GM21515 (cell line): ENCODE data around the gene PAX7.
"Not testable (repeated sequence)": the region's sequence is repeated elsewhere in the genome, so short reads cannot be mapped to it uniquely, and the experiment has no call there.

ENCODE experiments used
- ATAC-seq: cut with Tn5 transposase; IDR thresholded peaks from one replicate; pipeline ENCODE4 v1.9.1; 2021; ENCODE audit not compliant: unreplicated experiment

Gene PAX7

GRCh38 chr1:18657506-18658201, 27.0 kb downstream of the PAX7 start:
- no peak for ATAC-seq

GRCh38 chr1:18658831-18659230, 28.2 kb downstream of the PAX7 start:
- no peak for ATAC-seq

DNA sequence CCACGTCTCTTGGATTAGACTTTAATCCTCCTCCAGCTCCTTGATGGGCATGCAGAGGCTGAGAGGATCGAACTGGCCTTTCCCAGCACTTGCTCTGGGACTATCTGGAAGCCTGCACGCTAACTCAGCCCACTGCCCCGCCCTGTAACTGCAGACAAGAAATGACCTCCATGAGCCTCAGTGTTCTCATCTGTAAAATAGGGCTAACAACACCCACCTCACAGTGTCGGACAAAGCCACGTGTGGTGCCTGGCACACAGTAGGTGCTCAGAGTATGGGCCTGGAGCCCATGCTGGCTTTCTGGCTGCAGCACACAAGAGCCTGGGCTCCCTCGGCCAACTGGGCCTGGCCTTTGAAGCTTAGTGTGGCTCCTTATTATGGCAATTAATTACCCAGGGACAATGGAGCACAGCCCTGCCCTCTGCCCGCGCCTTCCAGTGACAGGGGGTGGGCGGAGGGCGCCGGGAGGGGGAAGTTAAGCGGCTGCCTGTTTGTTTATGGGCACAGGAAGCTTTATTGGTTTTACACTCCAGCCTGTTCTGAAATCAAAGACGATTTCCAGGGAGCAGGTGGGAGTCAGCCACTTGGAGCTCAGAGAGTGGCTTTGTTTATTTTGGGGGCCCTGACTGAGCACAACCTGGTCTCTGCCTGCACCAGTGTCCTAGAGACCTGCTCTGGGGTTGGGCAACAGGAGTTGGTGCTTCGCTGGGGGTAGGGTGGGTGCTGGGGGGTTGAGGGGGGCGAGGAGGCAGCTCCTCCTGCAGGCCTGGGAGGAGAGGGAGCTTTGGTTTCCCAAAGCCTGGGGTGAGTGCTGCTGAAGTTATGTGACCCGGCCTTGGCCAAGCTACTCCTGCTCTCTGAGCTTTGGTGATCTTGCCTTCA, 31.0 kb downstream of the PAX7 start:
- ATAC-seq: no peak

- ATAC-seq: no peak
Measured at GRCh38 chr1:18662286-18662639, 31.6 kb downstream of the PAX7 start.

DNA sequence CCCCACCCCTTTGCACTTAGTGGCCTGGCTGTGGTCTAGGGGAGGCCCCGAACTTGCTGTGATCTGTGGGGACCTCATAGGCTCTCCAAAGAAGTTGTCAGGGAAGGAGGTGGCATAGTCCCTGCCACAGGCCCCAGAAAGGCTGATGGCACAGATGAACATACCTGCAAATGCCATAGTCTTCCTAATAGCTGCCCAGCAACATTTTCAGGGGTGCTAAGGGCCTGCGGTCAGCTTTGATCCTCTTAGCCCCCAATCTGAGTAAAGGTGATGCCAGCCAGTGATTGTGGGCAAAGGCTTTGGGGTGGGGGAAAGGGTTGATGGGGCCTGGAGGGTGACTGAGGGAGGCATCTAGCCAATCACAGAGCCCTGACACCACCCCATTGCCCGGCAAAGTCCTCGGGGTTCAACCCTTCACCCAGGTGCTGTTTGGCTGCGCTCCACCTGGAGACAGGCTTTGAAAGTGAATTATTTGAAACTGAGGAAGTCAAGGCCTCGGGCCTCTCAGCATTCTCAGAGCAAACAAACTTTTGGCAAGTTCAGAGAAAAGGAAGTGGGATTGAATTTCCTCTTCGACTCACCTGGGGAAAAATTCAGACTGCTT, 35.8 kb downstream of the PAX7 start:
- ATAC-seq: no peak

DNA sequence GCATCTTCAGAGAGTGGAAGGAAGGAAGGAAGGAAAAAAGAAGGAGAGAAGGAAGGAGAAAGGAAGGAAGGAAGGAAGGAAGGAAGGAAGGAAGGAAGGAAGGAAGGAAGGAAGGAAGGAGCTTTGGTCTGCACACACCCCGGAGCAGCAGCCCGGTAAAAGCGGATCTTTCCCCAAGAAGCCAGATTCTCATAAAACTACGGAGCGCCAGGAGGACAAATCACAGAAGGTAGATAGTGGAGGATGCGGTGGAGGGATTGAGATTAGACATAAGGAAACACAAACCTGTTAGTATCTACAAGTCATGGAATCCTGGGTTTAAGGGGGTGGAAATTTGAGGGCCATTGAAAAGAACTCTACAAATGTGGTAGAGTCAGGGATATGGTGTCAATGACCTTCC, 36.7 kb downstream of the PAX7 start:
- ATAC-seq: no peak

DNA sequence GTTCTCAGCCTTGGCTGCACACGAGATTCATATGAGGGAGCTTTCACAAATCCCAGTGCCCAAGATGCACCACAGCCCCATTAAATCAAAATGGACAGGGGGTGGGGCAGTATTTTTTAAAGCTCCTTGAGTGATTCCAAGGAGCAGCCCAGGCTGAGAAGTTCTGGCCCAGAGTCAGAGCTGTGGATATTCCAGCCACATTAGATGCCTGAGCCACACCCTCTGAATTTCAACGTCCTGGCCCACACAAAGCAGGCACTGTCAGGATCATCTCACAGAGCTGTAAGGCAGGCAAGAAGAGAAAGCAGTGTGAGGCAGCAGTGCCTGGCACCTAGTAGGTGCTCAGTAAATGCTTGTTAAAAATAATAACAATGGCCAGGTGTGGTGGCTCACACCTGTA, 37.4 kb downstream of the PAX7 start:
- no peak for ATAC-seq

GRCh38 chr1:18668750-18669404, 38.2 kb downstream of the PAX7 start:
- ATAC-seq: no peak

GRCh38 chr1:18670121-18670867, 39.6 kb downstream of the PAX7 start:
- ATAC-seq: no peak

DNA sequence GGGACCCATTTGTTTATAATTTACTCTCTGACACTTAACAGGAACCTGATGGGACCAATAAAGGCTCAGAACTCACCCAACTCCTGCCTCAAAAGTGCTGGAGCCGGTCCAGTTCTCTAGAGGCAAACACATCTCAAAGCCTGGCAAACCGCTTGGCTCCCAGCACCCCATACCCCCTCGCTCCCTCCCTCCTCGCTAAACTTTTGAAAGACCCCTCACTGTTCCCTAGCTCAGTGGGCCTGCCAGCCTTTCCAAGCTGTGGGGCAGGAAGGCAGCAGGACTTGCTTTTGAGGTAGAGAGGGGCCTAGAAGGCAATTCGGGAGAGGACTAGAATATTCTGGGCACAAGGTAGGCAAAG, 40.2 kb downstream of the PAX7 start:
- no peak for ATAC-seq

DNA sequence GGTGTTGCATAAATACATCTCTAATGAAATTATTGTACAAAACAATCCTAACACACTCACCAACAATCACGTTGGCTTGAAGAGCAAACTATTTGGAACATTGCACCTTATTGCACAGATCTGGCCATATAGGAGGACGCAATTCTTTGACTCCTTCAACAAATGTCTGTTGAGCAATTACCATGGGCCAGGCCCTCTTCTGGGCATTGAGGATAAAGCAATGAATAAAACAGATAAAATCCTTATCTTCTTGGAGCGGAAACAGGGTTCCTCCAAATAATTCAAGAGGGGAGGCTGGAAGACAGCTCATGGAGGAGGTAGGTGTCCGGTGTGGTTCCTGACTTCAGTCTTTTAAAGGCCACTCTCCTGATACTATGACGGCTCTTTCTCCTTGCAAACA, 43.3 kb downstream of the PAX7 start:
- ATAC-seq: no peak

GRCh38 chr1:18676332-18676781, 45.7 kb downstream of the PAX7 start:
- ATAC-seq: no peak

GRCh38 chr1:18681423-18681835, 50.8 kb downstream of the PAX7 start:
- no peak for ATAC-seq

GRCh38 chr1:18682375-18682774, 51.7 kb downstream of the PAX7 start:
- no peak for ATAC-seq

- no peak for ATAC-seq
Measured at GRCh38 chr1:18684303-18684702, 53.7 kb downstream of the PAX7 start.

- no peak for ATAC-seq
Measured at GRCh38 chr1:18686540-18686939, 55.9 kb downstream of the PAX7 start.

- no peak for ATAC-seq
Measured at GRCh38 chr1:18687273-18687672, 56.6 kb downstream of the PAX7 start.

DNA sequence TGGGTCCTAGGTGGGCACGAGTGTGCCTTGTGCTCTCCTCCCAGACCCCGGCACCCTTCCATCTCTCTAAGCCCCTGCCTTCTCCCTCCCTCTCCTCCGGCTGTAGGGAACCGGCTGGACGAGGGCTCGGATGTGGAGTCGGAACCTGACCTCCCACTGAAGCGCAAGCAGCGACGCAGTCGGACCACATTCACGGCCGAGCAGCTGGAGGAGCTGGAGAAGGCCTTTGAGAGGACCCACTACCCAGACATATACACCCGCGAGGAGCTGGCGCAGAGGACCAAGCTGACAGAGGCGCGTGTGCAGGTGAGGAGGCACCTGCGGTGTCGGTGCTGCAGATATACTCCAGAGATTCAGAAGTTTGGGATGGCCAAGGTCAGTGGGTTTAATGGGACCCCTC, 61.0 kb downstream of the PAX7 start:
- no peak for ATAC-seq

DNA sequence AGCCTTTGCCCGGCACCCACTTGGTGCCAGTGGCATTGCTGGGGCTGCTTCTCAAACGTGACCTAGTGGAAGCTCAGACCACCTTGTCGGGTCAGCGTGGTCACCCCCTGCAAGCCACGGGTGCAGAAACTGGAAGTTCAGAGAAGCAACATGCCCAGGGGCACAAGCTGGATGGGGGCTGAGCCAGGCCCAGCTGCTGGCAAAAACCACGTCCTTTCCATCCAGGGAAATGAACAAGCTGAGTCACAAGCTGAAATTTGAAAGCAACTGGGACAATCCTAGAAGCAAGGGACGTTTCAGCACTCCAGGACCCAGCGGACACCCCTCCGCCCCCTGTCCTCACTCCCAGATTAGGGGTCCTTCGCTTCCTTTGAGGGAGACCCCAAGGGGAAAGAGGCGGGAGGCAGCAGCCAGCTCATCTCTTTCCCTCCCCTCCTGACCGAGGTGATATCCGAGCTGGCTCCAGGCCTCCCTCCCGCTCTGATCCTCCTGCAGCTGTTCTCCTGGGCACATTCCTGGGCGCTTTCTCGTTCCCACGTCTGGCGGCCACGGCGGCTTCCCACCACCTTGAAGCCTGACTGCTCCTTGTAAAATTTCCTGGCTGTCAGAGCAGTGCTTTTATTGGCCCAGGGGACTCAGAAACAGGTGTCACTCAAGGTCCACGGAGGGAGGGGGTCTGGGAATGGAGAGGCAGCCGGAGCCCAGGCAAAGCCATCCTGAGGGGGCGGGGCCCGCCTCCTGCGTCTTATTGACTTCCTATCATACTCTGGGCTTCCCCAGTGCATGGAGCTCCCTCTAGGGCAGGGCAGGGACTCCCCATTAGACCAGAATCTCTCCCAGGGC, 62.8 kb downstream of the PAX7 start:
- no peak for ATAC-seq

DNA sequence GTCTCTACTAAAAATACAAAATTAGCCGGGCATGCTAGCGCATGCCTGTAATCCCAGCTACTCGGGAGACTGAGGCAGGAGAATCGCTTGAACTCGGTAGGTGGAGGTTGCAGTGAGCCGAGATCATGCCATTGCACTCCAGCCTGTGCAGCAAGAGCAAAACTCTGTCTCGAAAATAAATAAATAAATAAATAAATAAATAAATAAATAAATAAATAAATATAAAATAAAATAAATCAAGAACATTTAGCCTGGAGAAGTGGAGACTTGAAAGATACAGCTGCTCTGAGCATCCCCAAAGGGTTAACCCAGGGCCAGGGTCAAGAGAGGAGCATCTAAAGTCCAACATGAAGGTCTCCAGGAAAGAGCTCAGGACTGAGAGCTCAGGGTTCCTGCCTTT, 63.6 kb downstream of the PAX7 start:
- not testable (repeated sequence) for ATAC-seq
